ENCODE data around the gene TMEM235.

Gene TMEM235

GRCh38 chr17:78214016-78214705 is 17.3 kb upstream of the TMEM235 start, which contains the start of gene BIRC5:
Gene BIRC5, plus strand, starts transcription at chr17:78214253. Its CDS starts 64 bp downstream, at chr17:78214317.
- DNase-seq, result peak; percentile 92
- in situ Hi-C loops (cut with HindIII; ENCODE audit: low pct_ligation_motif_present, low pct_unique_long_range_greater_than_20kb, low sequenced_read_pairs), result no loop called here

GRCh38 chr17:78214706-78215061 is 16.7 kb upstream of the TMEM235 start:
- in situ Hi-C loops (cut with HindIII; ENCODE audit: low pct_ligation_motif_present, low pct_unique_long_range_greater_than_20kb, low sequenced_read_pairs), result no loop called here
- no peak for DNase-seq

- in situ Hi-C loops (cut with HindIII; ENCODE audit: low pct_ligation_motif_present, low pct_unique_long_range_greater_than_20kb, low sequenced_read_pairs), result no loop called here
- DNase-seq, result no peak
Observed at GRCh38 chr17:78219396-78220150, 11.9 kb upstream of the TMEM235 start.

- DNase-seq, result no peak
- in situ Hi-C loops (cut with HindIII; ENCODE audit: low pct_ligation_motif_present, low pct_unique_long_range_greater_than_20kb, low sequenced_read_pairs), result no loop called here
Observed at GRCh38 chr17:78223061-78223460, 8.4 kb upstream of the TMEM235 start.

GRCh38 chr17:78223765-78224164 is 7.7 kb upstream of the TMEM235 start:
- in situ Hi-C loops (cut with HindIII; ENCODE audit: low pct_ligation_motif_present, low pct_unique_long_range_greater_than_20kb, low sequenced_read_pairs), result no loop called here
- no peak for DNase-seq

- in situ Hi-C loops (cut with HindIII; ENCODE audit: low pct_ligation_motif_present, low pct_unique_long_range_greater_than_20kb, low sequenced_read_pairs), result no loop called here
- no peak for DNase-seq
Observed at GRCh38 chr17:78224231-78225087, 7.0 kb upstream of the TMEM235 start.

- no peak for DNase-seq
- in situ Hi-C loops (cut with HindIII; ENCODE audit: low pct_ligation_motif_present, low pct_unique_long_range_greater_than_20kb, low sequenced_read_pairs), result no loop called here
Observed at GRCh38 chr17:78225088-78225865, 6.2 kb upstream of the TMEM235 start.

- in situ Hi-C loops (cut with HindIII; ENCODE audit: low pct_ligation_motif_present, low pct_unique_long_range_greater_than_20kb, low sequenced_read_pairs), result no loop called here
- DNase-seq, result no peak
Observed at GRCh38 chr17:78226055-78226758, 5.2 kb upstream of the TMEM235 start.

- DNase-seq, result no peak
- in situ Hi-C loops (cut with HindIII; ENCODE audit: low pct_ligation_motif_present, low pct_unique_long_range_greater_than_20kb, low sequenced_read_pairs), result no loop called here
Observed at GRCh38 chr17:78226759-78227454, 4.5 kb upstream of the TMEM235 start.

GRCh38 chr17:78227455-78227916 is 3.9 kb upstream of the TMEM235 start:
- in situ Hi-C loops (cut with HindIII; ENCODE audit: low pct_ligation_motif_present, low pct_unique_long_range_greater_than_20kb, low sequenced_read_pairs), result no loop called here
- DNase-seq, result no peak

- no peak for DNase-seq
- in situ Hi-C loops (cut with HindIII; ENCODE audit: low pct_ligation_motif_present, low pct_unique_long_range_greater_than_20kb, low sequenced_read_pairs), result no loop called here
Observed at GRCh38 chr17:78228176-78228575, 3.3 kb upstream of the TMEM235 start.

- in situ Hi-C loops (cut with HindIII; ENCODE audit: low pct_ligation_motif_present, low pct_unique_long_range_greater_than_20kb, low sequenced_read_pairs), result no loop called here
- DNase-seq, result no peak
Observed at GRCh38 chr17:78230252-78230962, 1.0 kb upstream of the TMEM235 start.

- DNase-seq, result no peak
Observed at GRCh38 chr17:78231991-78232858, 794 bp downstream of the TMEM235 start.

GRCh38 chr17:78232859-78233173 is 1.4 kb downstream of the TMEM235 start:
- no peak for DNase-seq
- in situ Hi-C loops (cut with HindIII; ENCODE audit: low pct_ligation_motif_present, low pct_unique_long_range_greater_than_20kb, low sequenced_read_pairs), result no loop called here

More at GRCh38 chr17:78231991-78232858, 794 bp downstream of the TMEM235 start:
- in situ Hi-C loops (cut with HindIII; ENCODE audit: low pct_ligation_motif_present, low pct_unique_long_range_greater_than_20kb, low sequenced_read_pairs), result no loop called here

GRCh38 chr17:78233678-78234077 is 2.2 kb downstream of the TMEM235 start:
- no peak for DNase-seq
- in situ Hi-C loops (cut with HindIII; ENCODE audit: low pct_ligation_motif_present, low pct_unique_long_range_greater_than_20kb, low sequenced_read_pairs), result no loop called here

- in situ Hi-C loops (cut with HindIII; ENCODE audit: low pct_ligation_motif_present, low pct_unique_long_range_greater_than_20kb, low sequenced_read_pairs), result no loop called here
- DNase-seq, result no peak
Observed at GRCh38 chr17:78234261-78234865, 2.9 kb downstream of the TMEM235 start.

Data from ACHN (cell line).